ENCODE data around the gene KCNMA1. TPM values are rescaled to one million over a fixed set of nuclear protein-coding genes. Genes with fewer than 3 reads are reported as not detected.

Gene KCNMA1
- total RNA-seq, 4 donors from 2014 or later = 10.1 to 32.6 (median 20.1) TPM

DNA sequence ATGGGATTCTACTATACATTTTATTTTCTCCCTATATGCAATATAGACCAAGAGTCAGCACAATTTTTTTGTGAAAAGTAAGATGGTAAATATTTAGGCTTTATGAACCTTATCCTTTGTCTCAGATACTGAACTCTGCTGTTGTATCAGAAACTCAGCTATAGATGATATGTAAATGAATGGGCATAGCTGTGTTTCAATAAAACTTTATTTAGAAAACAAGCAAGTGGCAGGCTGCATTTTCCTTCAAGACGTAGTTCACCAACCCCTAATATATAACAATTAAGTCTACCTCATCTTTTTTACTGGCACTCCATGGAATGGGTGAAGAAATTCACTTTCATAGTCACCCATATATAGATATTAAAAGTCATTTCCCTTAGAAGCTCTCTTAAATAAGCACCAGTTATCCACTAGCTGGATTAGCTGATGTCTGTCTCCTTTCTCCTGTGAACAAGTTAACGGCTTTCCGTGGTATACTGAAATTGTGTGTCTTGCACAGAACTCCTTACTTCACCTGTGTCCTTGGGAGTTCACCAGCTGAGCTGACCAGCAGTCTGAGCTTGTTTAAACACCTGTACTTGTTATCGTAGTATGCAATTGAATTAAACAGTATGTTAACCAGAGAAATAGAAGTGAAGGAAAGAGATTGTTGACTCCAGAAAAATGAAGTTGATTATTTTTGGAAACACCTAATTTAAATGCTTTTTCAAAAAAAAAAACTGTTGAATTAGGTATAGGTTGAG is 770.6 kb downstream of the KCNMA1 start:
- ATAC-seq (ENCODE audit: low FRiP score) = no peak
- DNase-seq (ENCODE audit: low spot score) = no peak
- TF ChIP-seq, protein P1, sequence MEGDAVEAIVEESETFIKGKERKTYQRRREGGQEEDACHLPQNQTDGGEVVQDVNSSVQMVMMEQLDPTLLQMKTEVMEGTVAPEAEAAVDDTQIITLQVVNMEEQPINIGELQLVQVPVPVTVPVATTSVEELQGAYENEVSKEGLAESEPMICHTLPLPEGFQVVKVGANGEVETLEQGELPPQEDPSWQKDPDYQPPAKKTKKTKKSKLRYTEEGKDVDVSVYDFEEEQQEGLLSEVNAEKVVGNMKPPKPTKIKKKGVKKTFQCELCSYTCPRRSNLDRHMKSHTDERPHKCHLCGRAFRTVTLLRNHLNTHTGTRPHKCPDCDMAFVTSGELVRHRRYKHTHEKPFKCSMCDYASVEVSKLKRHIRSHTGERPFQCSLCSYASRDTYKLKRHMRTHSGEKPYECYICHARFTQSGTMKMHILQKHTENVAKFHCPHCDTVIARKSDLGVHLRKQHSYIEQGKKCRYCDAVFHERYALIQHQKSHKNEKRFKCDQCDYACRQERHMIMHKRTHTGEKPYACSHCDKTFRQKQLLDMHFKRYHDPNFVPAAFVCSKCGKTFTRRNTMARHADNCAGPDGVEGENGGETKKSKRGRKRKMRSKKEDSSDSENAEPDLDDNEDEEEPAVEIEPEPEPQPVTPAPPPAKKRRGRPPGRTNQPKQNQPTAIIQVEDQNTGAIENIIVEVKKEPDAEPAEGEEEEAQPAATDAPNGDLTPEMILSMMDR (IDR thresholded peaks at IDR 0.05) = no peak

GRCh38 chr10:76864922-76865321 is 772.7 kb downstream of the KCNMA1 start:
- TF ChIP-seq, protein P1 (IDR thresholded peaks at IDR 0.05) = no peak
- no peak for DNase-seq (ENCODE audit: low spot score)
- ATAC-seq (ENCODE audit: low FRiP score) = no peak

- TF ChIP-seq, protein P1 (IDR thresholded peaks at IDR 0.05) = no peak
- DNase-seq (ENCODE audit: low spot score) (no peak), ATAC-seq (ENCODE audit: low FRiP score) (no peak)
Observed at GRCh38 chr10:76858721-76859120, 778.9 kb downstream of the KCNMA1 start.

- TF ChIP-seq, protein P1 (IDR thresholded peaks at IDR 0.05) = no peak
- ATAC-seq (ENCODE audit: low FRiP score) (no peak), DNase-seq (ENCODE audit: low spot score) (no peak)
Observed at GRCh38 chr10:76840802-76841201, 796.8 kb downstream of the KCNMA1 start.

- no peak for DNase-seq (ENCODE audit: low spot score)
- TF ChIP-seq, protein P1 (IDR thresholded peaks at IDR 0.05) = no peak
Observed at GRCh38 chr10:76839276-76839675, 798.3 kb downstream of the KCNMA1 start.

DNA sequence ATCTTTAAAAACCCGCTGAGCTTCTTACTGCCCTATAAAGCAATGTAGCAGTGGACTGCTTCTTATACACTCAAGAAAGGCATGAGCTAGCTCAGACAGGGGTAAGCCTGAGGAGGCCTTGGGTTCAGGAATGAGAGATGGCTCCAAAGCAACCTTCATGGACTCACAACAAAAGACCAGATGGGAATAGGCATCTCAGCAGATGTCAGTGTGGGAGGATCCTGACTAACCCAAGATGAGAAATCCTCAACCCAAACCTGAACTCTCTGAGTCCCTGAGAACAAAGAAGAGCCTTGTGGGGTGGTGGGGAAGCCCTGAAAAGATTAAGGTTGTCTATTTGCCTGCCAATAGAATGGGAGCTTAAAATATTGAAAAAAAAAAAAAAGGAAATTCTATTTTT is 807.4 kb downstream of the KCNMA1 start:
- ATAC-seq (ENCODE audit: low FRiP score) = no peak
- TF ChIP-seq, protein P1 (IDR thresholded peaks at IDR 0.05) = no peak

More at GRCh38 chr10:76839276-76839675, 798.3 kb downstream of the KCNMA1 start:
- ATAC-seq (ENCODE audit: low FRiP score) = no peak

DNA sequence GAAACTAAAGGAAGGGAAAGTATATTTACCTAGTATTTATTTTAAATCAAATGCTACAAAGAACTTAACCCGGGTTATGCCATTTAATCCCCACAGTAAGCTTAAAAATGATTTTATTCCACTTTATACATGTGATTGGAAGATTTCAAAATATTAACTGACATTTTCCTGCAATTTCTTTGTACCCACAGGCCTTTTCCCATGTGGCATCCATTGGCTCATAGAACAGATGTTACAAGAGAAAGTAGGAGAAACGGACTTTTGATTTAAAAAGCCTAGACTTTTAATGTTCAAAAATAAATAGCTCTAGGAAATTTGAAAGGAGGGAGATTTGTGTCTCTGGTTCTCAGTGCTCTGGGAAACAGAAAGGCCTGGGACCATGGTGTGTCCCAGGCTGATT is 807.9 kb downstream of the KCNMA1 start:
- DNase-seq (ENCODE audit: low spot score) (no peak), ATAC-seq (ENCODE audit: low FRiP score) (no peak)
- TF ChIP-seq, protein P1 (IDR thresholded peaks at IDR 0.05) = no peak

More for the DNA sequence above, 807.4 kb downstream of the KCNMA1 start:
- DNase-seq (ENCODE audit: low spot score) = no peak
